ENCODE data around the gene NFIX. TPM values are rescaled to one million over a fixed set of nuclear protein-coding genes. Genes with fewer than 3 reads are reported as not detected.

Gene NFIX
- total and polyA plus RNA-seq, 12 donors: 16.8 to 162 (median 138) TPM

GRCh38 chr19:13098277-13099072, 103.2 kb downstream of the NFIX start:
- Histone ChIP-seq H3K4me3 (peak overlapping the region; percentile 21 to 65 (median 47)), H3K4me1 (peaks cover 35 to 97% (median 93%) of the 10 kb centered on the region in 9 donors), H3K27me3 (no peaks in the 10 kb centered on the region), H3K27ac (peak overlapping the region; percentile 83 to 96 (median 94)), H3K36me3 (peaks cover 0 to 27% (median 0%) of the 10 kb centered on the region in 9 donors), H3K9me3 (no peaks in the 10 kb centered on the region)
- DNase-seq: peak in 1 of 2 donors; percentile 36
- ATAC-seq: peak in 4 of 8 donors; percentile 0 to 5 (median 2)
- intact Hi-C loops (cut with DNase I): loop anchor here in 1 of 10 donors (2.0 kb wide), 1 partner anchor 124 kb away; no protein-coding TSS in a partner anchor
- 8 to 15% methylated on average over 53 to 58 of the region's 58 CpGs for WGBS, 2 donors
- no peak for TF ChIP-seq CTCF (IDR thresholded peaks at IDR 0.05)

GRCh38 chr19:13099073-13099999, 104.1 kb downstream of the NFIX start:
- Histone ChIP-seq H3K9me3 (no peaks in the 10 kb centered on the region), H3K4me3 (peak overlapping the region; percentile 21 to 65 (median 47)), H3K4me1 (peaks cover 30 to 97% (median 91%) of the 10 kb centered on the region in 9 donors), H3K27me3 (no peaks in the 10 kb centered on the region), H3K27ac (peak overlapping the region; percentile 83 to 96 (median 94)), H3K36me3 (peaks cover 0 to 27% (median 0%) of the 10 kb centered on the region in 9 donors)
- intact Hi-C loops (cut with DNase I): loop anchor here in 1 of 10 donors (2.0 kb wide), 1 partner anchor 125 kb away; no protein-coding TSS in a partner anchor
- peak in 1 of 9 donors; percentile 9 for TF ChIP-seq CTCF (IDR thresholded peaks at IDR 0.05)
- peak; percentile 81 to 82 for DNase-seq
- ATAC-seq: peak in 6 of 8 donors; percentile 4 to 41 (median 26)
- 25 to 32% methylated on average over 77 of the region's 77 CpGs for WGBS, 2 donors

DNA sequence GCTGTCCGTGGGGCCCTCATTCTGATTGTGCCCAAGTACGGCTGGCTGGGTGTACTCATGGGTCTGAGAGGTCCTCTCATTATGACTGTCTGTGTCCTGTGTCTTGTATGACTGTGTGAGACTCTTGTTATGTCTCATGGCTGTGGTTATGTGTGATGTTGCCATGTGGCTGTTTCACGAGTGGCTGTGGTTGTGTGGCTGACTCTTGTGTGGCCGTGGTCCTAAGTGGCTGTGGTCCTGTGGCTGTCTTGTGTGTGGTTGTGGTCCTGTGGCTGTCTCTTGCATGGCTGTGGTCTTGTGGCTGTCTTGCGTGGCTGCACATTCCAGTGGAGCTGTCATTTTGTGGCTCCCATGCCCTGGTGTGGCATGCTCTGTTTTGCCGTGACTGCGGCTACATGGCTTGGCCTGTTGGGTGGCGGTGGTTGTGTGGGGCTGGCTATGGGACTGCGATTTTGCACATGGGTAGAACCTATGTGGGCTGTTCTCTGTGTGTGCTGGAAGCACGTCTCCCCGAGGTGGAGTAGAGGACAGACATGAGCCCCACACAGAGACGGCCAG, 104.8 kb downstream of the NFIX start:
- ATAC-seq (no peak), DNase-seq (no peak)
- Histone ChIP-seq H3K4me1 (peaks cover 24 to 97% (median 88%) of the 10 kb centered on the region in 9 donors), H3K9me3 (no peaks in the 10 kb centered on the region), H3K4me3 (peak overlapping the region in 8 of 10 donors; percentile 27 to 65 (median 53)), H3K27ac (peak overlapping the region; percentile 83 to 96 (median 94)), H3K27me3 (no peaks in the 10 kb centered on the region), H3K36me3 (peaks cover 0 to 24% (median 0%) of the 10 kb centered on the region in 9 donors)
- TF ChIP-seq CTCF (IDR thresholded peaks at IDR 0.05): no peak
- WGBS, 2 donors: 84 to 90% methylated on average over 12 of the region's 12 CpGs
- intact Hi-C loops (cut with DNase I): loop anchor here in 5 of 10 donors (5.0 kb wide), 2 partner anchors 38 to 52 kb away; partner anchors contain the start of genes IER2 (in 4 of the 5) and STX10 (in 4 of the 5)

All from heart right ventricle (tissue), 16 donors.